ENCODE data around the gene RBM43.

- no peak for TF ChIP-seq CTCF (IDR thresholded peaks at IDR 0.05)
- TF ChIP-seq POLR2A (IDR thresholded peaks at IDR 0.05): no peak
- TF ChIP-seq EP300 (IDR thresholded peaks at IDR 0.05): no peak
Observed at GRCh38 chr2:151302879-151303278, 41.2 kb upstream of the RBM43 start.
